Activated CD4-positive, CD25-positive, alpha-beta regulatory T cell treated with anti-CD3 and anti-CD28 coated beads, Interleukin-2, amount 50 U/mL, for 72 hours (primary cell): ENCODE results near the gene BCAR3.

Source experiments
- DNase-seq: peaks from one replicate; pipeline ENCODE4 v3.0.0; 2021

BCAR3 gene

DNA sequence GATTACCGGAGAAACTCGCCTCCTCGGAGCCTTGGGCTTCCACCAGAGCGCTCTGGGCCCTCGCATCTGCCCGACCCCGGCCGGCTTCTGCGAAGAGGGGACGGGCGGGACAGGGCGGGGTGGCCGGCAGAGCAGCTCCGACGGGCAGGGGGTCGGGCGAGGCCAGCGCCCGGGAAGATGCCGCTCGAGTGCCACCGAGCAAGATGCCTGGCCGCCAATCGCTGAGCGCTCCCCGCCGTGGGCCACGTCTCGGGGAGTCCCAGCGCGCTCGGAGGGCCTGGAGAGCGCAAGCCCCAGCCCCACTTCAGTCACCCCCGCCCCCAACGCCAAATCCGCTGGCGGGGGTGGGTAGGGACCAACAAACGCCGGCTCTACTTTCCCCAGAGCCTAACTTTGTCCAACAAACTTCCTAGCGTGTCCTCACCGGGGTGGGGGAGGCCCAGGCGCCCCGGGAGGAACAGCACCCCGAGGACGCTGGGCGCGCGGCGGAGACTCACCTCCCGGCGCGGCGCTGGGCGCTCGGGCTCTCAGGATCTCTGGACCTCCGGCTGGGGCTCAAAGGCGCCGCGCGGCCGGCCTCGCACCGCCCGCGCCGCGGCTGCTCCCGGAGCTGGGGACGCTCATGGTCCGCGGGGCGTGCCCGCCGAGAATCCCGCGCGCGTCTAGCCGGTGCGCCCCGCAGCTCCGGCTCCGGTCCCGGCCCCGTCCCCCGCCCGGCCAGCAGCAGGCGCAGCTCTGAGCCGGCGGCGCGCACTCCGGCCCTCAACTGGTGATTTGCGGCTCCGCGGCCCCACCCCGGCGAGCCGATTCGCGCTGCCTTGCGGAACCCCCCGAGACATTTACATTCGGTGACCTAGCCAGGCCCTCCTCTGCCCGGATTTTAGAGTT, at the start of gene BCAR3:
Gene BCAR3, minus strand, starts transcription at position 737 of the 888 bp plus-strand sequence. CDS start 6,907 bp downstream, outside the sequence.
- DNase-seq, result no peak

- DNase-seq, result no peak
These were observed 49.0 kb upstream of the BCAR3 start for GRCh38 chr1:93730621-93731020.

- DNase-seq, result no peak
These were observed 48.3 kb upstream of the BCAR3 start for GRCh38 chr1:93729906-93730305.

- DNase-seq, result no peak
These were observed 47.9 kb upstream of the BCAR3 start for GRCh38 chr1:93729502-93729901.

DNA sequence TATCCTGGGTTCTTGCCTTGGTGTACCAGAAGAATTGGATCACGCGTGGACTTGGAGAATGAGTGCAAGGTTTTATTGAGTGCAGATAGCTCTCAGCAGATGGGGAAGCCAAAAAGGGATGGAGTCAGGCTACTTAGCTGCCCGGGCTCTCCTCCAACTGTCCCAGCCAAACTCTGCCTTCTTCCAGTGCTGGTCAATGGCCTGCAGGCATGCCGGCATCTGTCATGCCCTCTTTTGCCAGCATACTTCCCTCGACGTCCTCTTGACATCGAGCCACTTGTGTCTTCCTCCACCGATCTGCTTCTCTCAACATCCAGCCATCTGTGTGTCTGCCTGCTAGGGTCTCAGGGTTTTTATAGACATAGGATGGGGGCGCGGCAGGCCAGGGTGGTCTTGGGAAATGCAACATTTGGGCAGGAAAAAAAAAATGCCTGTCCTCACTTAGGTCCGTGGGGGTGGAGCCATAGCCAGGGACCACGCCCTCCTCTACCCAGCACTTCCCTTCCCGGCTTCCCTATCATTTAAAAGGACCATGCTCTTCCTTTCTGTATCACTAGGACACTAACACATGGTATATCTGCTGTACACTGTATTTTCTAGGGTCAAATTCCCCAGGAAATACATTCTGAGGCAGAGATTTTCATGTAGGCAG, 47.0 kb upstream of the BCAR3 start:
- no peak for DNase-seq

DNA sequence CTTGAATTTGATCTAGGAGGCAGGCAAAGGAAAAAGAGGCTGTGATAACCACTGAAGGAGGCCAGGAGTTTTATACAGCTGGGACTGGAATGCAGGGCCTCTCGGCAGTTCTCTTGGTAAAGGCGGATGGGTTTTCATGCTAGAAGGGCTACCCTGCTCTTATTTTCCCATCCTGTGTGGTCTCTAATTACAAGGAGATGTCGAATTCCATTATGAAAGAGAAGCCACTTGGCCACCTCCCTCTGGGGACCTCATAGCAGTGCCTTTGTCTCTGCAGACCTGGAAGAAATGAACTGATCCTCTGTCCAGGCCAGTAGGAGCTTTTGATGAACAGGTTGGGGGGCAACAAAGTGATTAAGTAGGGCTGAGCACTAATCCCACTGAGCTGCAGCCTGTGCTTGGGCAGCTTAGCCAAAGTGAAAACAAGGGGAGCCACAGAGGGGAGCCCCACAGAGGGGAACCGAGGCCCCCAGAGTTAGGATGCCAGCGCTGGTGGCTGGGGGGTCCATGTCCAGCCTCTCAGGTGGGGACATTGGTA, 42.2 kb upstream of the BCAR3 start:
- DNase-seq, result no peak

- DNase-seq, result no peak
These were observed 41.5 kb upstream of the BCAR3 start for GRCh38 chr1:93723110-93723509.

DNA sequence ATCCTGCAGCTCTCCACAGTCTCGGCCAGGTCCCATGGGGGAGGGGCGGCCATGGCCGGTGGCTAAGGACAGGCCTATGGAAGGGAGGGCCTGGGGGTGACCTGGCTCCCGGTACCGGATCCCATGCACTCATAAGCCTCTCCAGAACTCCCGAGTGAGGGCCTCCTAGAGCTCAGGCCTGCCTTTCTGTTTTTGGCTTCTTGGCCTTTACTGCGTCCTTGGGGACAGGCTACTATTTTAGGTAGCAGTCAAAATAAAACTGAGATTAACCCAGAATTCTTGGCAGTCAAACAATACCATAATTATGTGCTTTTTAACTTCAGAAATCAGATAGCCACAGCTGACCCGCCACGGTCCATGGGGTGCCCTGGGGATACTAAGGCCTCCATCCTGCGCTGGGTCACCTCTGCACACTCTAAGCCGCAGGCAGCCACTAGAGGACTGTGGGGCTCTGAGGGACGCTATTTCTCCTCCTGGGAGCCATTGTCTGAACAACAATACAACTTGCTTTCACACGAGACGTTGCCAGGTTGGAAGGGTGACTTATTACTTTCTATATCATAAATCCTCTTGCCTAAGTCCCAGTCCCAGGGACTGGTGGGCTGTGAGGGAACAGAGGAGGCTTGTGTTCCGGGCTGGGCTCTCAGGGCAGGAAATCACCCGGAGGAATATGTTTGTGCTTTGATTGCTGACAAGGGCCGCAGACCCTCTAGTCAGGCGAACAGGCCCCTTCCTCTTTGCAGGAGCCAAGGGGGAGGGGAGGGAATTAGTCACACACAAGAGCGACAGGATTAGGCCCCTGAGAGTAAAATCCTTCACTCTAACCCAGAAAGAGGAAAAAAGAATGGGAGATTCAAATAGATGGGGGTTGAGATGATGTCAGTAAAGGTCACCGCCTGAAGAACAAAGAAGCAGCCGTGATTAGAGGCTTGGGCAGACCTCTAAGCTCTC, 40.7 kb upstream of the BCAR3 start:
- no peak for DNase-seq

GRCh38 chr1:93720956-93721626, 39.5 kb upstream of the BCAR3 start:
- no peak for DNase-seq

DNA sequence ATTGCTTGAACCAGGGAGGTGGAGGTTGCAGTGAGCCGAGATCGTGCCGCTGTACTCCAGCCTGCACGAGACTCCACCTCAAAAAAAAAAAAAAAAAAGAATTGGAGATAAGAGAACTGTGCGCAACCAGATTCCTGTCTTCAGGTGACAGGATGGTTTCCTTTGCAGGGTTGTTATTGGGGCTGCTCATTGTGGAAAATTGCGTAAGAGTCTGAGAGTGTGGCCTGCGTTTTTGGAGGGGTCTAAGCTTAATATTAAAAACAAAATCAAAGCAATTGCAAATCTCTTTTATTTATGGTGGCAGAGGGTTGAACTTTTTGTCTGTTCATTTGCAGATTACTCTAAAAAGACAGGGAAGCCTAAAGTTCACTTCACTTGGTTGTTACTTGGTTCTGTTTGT, 36.0 kb upstream of the BCAR3 start:
- DNase-seq, result no peak

GRCh38 chr1:93716941-93717368, 35.3 kb upstream of the BCAR3 start:
- no peak for DNase-seq

- no peak for DNase-seq
These were observed 34.5 kb upstream of the BCAR3 start for GRCh38 chr1:93716163-93716562.

GRCh38 chr1:93715529-93716126, 34.0 kb upstream of the BCAR3 start:
- no peak for DNase-seq

DNA sequence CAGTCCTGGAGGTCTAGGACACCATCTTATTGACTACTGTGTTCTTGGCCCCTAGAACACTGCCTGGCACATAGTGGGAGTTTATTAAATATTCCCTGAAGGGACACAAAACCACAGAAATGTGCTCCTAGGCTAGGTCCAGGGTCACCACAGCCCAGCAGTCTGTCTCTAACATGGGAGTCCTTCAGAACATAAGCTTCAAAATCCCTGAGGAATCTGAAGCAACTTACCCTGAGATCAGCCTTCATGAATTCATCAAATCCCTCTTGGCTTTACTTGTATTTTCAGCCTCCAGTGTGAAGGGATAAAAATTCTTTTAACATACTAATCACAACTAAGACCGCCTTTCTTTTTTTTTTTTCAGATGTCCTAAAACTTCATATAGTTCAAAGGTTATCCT, 32.7 kb upstream of the BCAR3 start:
- no peak for DNase-seq

- DNase-seq, result no peak
These were observed 31.7 kb upstream of the BCAR3 start for GRCh38 chr1:93713341-93713740.

- DNase-seq, result no peak
These were observed 31.1 kb upstream of the BCAR3 start for GRCh38 chr1:93712741-93713140.

- no peak for DNase-seq
These were observed 29.1 kb upstream of the BCAR3 start for GRCh38 chr1:93710499-93711453.

GRCh38 chr1:93708734-93709481, 27.3 kb upstream of the BCAR3 start:
- no peak for DNase-seq

DNA sequence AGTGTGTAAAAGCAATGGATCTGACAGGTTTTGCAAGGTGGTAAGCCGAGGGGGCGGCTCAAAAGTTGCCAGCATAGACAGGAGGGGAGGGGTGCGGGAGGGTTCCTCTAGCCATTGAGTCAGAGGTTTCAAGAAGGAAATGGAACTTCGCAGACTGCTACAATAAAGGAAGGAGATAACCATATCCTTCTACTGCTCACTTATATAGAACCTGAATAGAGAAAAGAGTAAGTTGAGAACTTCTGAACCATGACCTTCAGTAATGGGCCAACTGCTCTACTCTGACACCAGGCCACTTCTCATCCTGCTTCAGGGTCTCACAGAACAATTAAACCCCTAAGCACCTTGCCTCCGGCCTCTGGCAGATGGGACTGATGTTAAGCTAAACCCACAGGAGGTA, 26.3 kb upstream of the BCAR3 start:
- DNase-seq, result no peak
